ENCODE data around the gene BSDC1.

BSDC1 gene

GRCh38 chr1:32341971-32342370 lies 52.3 kb downstream of the BSDC1 start:
- DNase-seq (ENCODE audit: low spot score), result no peak
- in situ Hi-C loops (cut with MboI; ENCODE audit: low pct_unique_long_range_greater_than_20kb, low sequenced_read_pairs, unreplicated experiment), result no loop called here
- no peak for TF ChIP-seq CTCF (IDR thresholded peaks at IDR 0.05; ENCODE audit: extremely low read depth, insufficient read depth, missing control alignments)

DNA sequence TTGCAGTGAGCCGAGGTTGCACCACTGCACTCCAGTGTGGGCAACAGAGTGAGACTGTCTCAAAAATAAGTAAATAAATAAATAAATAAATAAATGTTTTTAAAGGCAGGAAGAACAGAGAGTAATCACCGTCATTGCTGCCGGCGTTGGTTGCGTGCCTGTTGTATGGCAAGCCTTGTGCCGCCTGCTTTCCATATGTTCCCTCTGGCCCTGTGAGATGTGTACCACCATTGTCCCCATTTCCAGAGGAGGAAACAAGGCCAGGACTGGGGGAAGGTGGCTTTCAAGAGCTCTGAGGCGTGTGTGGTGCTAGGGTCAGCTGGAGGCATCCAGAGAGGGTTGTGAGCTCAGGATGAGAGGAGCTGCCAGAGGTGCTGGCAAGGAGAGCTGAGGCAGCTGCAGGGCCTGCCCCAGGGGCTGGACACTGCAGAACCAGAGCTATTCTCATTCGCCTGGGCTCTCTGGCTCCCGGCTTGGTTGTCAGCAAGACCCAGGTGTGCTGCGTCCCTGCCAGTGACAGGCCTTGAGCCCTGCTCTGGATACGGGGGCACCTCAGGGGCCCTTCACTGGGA lies 53.0 kb downstream of the BSDC1 start:
- no peak for DNase-seq (ENCODE audit: low spot score)
- no peak for TF ChIP-seq CTCF (IDR thresholded peaks at IDR 0.05; ENCODE audit: extremely low read depth, insufficient read depth, missing control alignments)
- in situ Hi-C loops (cut with MboI; ENCODE audit: low pct_unique_long_range_greater_than_20kb, low sequenced_read_pairs, unreplicated experiment), result no loop called here

DNA sequence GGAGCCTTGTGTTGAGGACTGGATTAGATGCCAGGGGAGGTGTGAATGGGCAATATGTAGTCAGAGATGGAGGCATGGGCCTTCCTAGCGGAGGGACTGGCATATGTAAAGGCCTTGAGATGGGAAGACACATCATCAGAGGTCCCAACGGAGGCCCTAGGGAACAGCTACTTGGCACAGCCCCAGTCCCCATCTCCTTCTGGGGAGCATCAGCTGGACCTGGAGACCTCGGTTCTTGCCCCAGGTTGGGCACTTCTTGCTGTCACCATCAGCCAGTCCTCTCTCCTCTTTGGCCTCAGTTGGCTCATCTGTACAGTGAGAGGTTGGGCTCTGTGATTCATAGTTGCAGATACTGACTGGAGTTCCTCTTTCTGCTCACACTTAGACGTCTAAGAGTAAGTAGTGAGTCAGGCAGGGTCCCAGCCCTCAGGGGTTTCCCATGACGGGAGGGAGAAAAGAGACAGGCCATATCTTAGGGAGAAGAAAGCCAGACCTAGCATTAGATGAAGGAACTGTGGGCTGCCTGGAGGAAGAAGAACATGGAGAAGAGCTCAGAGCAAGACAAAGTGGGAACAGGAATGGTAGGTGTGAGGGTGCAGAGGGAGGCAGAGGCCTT lies 54.8 kb downstream of the BSDC1 start:
- peak; percentile 70 for DNase-seq (ENCODE audit: low spot score)
- in situ Hi-C loops (cut with MboI; ENCODE audit: low pct_unique_long_range_greater_than_20kb, low sequenced_read_pairs, unreplicated experiment), result no loop called here
- no peak for TF ChIP-seq CTCF (IDR thresholded peaks at IDR 0.05; ENCODE audit: extremely low read depth, insufficient read depth, missing control alignments)

- no peak for TF ChIP-seq CTCF (IDR thresholded peaks at IDR 0.05; ENCODE audit: extremely low read depth, insufficient read depth, missing control alignments)
- DNase-seq (ENCODE audit: low spot score), result no peak
- in situ Hi-C loops (cut with MboI; ENCODE audit: low pct_unique_long_range_greater_than_20kb, low sequenced_read_pairs, unreplicated experiment), result no loop called here
These were observed 55.5 kb downstream of the BSDC1 start for GRCh38 chr1:32338637-32339145.

- in situ Hi-C loops (cut with MboI; ENCODE audit: low pct_unique_long_range_greater_than_20kb, low sequenced_read_pairs, unreplicated experiment), result no loop called here
- TF ChIP-seq CTCF (IDR thresholded peaks at IDR 0.05; ENCODE audit: extremely low read depth, insufficient read depth, missing control alignments), result no peak
- DNase-seq (ENCODE audit: low spot score), result no peak
These were observed 56.2 kb downstream of the BSDC1 start for GRCh38 chr1:32337855-32338636.

- in situ Hi-C loops (cut with MboI; ENCODE audit: low pct_unique_long_range_greater_than_20kb, low sequenced_read_pairs, unreplicated experiment), result no loop called here
- DNase-seq (ENCODE audit: low spot score), result peak; percentile 78
- TF ChIP-seq CTCF (IDR thresholded peaks at IDR 0.05; ENCODE audit: extremely low read depth, insufficient read depth, missing control alignments), result no peak
These were observed 57.1 kb downstream of the BSDC1 start for GRCh38 chr1:32336963-32337675.
